Body of pancreas (tissue), 4 donors: ENCODE measurements around the gene GALNT12.

ENCODE experiments used
- CTCF ChIP-seq, 7 experiments: fragments of 450-650 bp in 4 of 7; fragments of 200-600 bp in 3 of 7; sonication (generic) in 3 of 7; IDR thresholded peaks; one replicate each; pipeline ENCODE4 v1.5.1; 2016 to 2019; ENCODE audit warnings: antibody characterized with exemption in 7 of 7
- POLR2A ChIP-seq, 3 donors: fragments of 450-650 bp; IDR thresholded peaks; one replicate each; pipeline ENCODE4 v1.6.1; 2016; ENCODE audit warnings: antibody characterized with exemption in 3 of 3, mild to moderate bottlenecking in 2 of 3

GRCh38 chr9:98783518-98784226, 23.8 kb upstream of the GALNT12 start:
- no peak for TF ChIP-seq CTCF (IDR thresholded peaks at IDR 0.05)
- no peak for TF ChIP-seq POLR2A (IDR thresholded peaks at IDR 0.05)
